ENCODE data around the gene KLHL14.
"Not testable (repeated sequence)": the region's sequence is repeated elsewhere in the genome, so short reads cannot be mapped to it uniquely, and the experiment has no call there.

The KLHL14 gene

DNA sequence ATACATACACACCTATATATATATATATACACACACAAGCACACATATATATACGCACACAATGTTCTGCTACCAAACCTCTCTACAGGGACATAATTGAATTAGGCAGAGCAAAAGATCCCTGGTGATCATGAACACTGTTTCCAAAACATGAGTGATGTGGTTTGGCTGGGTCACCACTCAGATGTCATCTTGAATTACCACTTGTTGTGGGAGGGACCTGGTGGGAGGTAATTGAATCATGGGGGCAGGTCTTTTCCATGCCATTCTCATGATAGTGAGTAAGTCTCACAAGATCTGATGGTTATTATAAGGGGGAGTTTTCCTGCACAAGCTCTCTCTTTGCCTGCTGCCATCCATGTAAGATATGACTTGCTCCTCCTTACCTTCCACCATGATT lies 135.2 kb downstream of the KLHL14 start:
- DNase-seq (ENCODE audit: low read depth, low spot score): not testable (repeated sequence)

DNA sequence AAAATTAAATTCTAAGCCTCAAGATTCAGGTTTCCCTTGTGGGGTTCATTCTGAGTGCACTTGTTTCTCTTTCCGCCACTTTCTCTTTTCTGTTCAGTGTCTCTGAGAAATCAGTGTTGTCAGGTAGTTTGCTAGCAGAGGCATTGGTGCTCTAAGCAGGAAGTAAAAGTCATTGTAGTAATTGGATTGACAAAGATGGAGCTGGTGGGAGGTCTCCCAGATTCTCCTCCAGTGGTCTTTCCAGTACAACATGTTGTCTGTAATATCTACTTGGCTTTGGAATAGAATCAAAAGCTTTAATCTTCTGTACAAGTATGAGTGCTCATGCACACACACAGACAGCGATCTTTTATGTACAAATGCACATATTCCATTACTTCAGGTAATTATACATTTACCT lies 135.6 kb downstream of the KLHL14 start:
- no peak for DNase-seq (ENCODE audit: low read depth, low spot score)

DNA sequence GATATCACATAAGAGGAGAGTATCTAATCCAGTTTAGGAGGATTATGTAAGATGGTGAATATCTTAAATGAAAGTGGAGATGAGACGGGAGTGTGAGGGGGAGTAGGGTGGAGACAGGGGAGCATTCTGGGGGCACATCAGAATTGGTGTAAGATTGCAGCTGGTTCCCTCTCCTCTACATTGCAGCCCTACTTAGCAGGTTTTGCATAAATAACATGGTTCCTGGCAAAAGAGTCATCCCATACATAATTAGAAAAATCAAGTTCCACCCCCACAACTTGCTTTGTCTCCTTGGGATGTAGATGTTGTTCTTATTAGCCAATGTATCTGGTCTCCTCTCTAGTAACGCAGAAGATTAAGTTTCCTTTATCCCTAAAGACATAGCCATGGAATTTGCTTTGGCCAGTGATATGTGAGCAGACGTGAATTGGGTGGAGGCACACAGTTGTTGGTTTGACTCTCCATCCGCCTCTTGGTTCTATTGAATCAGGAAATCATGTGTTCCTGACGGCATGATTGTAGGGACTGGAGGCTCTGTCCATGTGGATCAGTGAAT lies 137.9 kb downstream of the KLHL14 start:
- no peak for DNase-seq (ENCODE audit: low read depth, low spot score)

DNA sequence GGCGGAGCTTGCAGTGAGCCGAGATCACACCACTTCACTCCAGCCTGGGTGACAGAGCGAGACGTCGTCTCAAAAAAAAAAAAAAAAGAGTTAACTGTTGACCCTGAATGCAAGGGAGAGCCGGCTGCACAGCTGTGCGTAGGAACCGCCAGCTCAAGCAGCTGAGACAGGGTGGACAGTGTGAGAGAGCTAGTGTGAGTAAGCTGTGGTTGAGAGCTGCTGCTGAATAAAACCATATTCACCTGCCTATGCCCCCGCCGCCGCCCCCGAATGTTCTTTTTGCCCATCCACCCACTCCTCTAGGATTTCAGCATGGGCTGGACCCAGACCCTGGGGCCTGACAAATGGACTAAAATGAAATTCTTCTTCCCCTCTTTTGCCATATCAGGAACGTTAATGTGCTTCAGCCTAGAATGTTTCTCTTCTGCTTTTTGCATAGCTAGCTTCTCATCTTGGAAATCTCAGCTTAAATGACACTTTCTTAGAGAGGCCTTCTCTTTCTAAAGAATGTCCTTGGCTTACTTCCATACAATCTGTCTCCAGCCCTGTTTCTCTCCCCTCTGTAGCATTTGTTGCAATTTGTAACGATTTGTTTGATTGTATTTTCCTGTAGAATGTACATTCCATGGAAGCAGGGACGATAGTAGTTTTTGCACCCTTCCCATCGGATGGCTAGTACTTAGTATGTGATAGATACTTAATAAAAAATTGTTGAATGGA lies 142.7 kb downstream of the KLHL14 start:
- DNase-seq (ENCODE audit: low read depth, low spot score): no peak

DNA sequence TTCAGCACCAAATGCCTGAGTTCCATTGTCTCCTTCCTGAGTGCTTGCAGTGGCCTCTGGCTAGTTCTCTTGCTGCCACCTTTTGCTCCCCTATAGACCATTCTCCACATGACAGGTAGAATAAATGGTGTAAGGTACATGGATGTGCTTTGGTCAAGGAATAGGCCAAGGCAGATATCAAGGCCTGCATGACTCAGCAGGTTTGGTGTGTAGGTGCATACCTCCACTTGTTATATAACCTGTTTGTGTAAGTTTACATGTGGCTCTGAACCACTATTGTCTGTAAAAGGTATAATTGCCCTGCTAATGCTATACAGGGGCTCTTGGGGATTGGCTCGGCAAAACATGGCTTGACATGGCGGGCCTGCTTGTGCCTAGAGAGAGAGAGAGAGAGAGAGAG lies 143.5 kb downstream of the KLHL14 start:
- no peak for DNase-seq (ENCODE audit: low read depth, low spot score)

DNA sequence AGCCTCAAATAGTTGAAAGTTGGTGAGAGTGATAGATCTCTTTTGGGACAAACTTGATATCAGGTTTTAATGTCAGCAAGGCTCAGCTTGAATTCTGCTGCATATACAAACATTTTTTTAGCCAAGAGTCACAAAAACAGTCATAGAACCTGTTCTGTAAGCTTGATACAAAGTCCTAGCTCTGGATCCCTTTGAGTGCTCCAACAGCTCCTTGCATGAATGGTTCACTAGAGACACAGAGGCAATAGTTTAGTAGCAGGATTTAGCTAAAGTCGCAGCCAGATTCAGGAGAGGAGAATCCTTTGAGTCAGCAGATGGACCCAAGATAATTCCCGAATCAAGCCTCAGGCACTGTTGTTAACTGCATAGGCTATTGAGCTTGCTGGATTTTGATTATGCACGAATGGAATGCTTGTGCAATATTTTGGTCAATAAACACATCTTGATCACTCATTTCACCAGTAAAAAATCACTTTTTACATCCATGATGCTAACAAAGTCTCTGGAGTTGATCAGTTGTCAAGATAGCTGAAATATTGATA lies 148.6 kb downstream of the KLHL14 start:
- no peak for DNase-seq (ENCODE audit: low read depth, low spot score)

DNA sequence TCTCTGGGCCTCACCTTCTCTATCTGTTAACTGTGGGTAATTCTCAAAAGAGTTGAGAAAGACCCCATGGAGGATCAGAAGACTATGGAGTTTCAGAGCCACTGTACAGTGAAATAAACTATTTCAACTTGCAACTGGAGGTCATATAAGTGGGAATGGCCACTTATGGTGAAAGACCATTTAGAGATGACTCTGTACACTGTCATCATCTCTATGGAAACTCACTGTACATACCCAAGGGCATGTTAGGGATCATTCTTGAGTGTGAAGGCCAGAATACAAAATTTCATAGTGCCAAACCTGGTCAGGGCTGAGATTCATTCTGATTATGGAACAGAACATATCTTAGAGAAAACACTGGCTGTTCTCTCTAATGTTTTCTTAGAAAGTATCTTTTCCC lies 149.3 kb downstream of the KLHL14 start:
- no peak for DNase-seq (ENCODE audit: low read depth, low spot score)
